NCI-H2029 (cell line): ENCODE measurements around the gene KCTD7.
A peak's percentile ranks its signal among the peaks of the same experiment; 100 is the strongest.
"Not testable (repeated sequence)": the region's sequence is repeated elsewhere in the genome, so short reads cannot be mapped to it uniquely, and the experiment has no call there.

Source experiments
- DNase-seq: peaks from one replicate; lab custom pipeline; 2025; lab: John Stamatoyannopoulos, UW

The KCTD7 gene

GRCh38 chr7:66654275-66655112 lies 25.8 kb downstream of the KCTD7 start:
- peak; percentile 97 for DNase-seq

GRCh38 chr7:66655113-66655806 lies 26.6 kb downstream of the KCTD7 start:
- not testable (repeated sequence) for DNase-seq

GRCh38 chr7:66655826-66656485 lies 27.3 kb downstream of the KCTD7 start:
- not testable (repeated sequence) for DNase-seq

- DNase-seq, result no peak
Measured at GRCh38 chr7:66657798-66658197, 29.1 kb downstream of the KCTD7 start.

GRCh38 chr7:66662646-66663264 lies 34.1 kb downstream of the KCTD7 start:
- no peak for DNase-seq

GRCh38 chr7:66664590-66665293 lies 36.1 kb downstream of the KCTD7 start:
- DNase-seq, result no peak

GRCh38 chr7:66666313-66666952 lies 37.8 kb downstream of the KCTD7 start:
- no peak for DNase-seq

GRCh38 chr7:66667023-66667728 lies 38.5 kb downstream of the KCTD7 start:
- DNase-seq, result no peak

- DNase-seq, result no peak
Measured at GRCh38 chr7:66668112-66668511, 39.4 kb downstream of the KCTD7 start.

- no peak for DNase-seq
Measured at GRCh38 chr7:66668677-66669076, 40.0 kb downstream of the KCTD7 start.

- no peak for DNase-seq
Measured at GRCh38 chr7:66669088-66669487, 40.4 kb downstream of the KCTD7 start.

- no peak for DNase-seq
Measured at GRCh38 chr7:66669496-66669895, 40.8 kb downstream of the KCTD7 start.

- no peak for DNase-seq
Measured at GRCh38 chr7:66671034-66671433, 42.4 kb downstream of the KCTD7 start.

- not testable (repeated sequence) for DNase-seq
Measured at GRCh38 chr7:66671486-66671885, 42.8 kb downstream of the KCTD7 start.

- not testable (repeated sequence) for DNase-seq
Measured at GRCh38 chr7:66672432-66673123, 43.9 kb downstream of the KCTD7 start.

- not testable (repeated sequence) for DNase-seq
Measured at GRCh38 chr7:66673124-66673640, 44.5 kb downstream of the KCTD7 start.

GRCh38 chr7:66679633-66680244 lies 51.1 kb downstream of the KCTD7 start:
- no peak for DNase-seq

- peak; percentile 94 for DNase-seq
Measured at GRCh38 chr7:66681491-66682349, 53.0 kb downstream of the KCTD7 start.
